Lower leg skin (tissue), 3 donors: ENCODE measurements around the gene CNOT1.

Source experiments
- CTCF ChIP-seq, 3 donors: fragments of 450-650 bp; IDR thresholded peaks; one replicate each; pipeline ENCODE4 v1.5.1; 2016; ENCODE audit warnings: antibody characterized with exemption in 3 of 3, mild to moderate bottlenecking in 3 of 3, moderate library complexity in 2 of 3
- POLR2A ChIP-seq, 2 donors: fragments of 450-650 bp; IDR thresholded peaks; one replicate each; pipeline ENCODE4 v1.6.1; 2016 to 2017; ENCODE audit warnings: antibody characterized with exemption in 2 of 2, mild to moderate bottlenecking in 1 of 2, moderate library complexity in 1 of 2

- TF ChIP-seq CTCF (IDR thresholded peaks at IDR 0.05) (no peak), POLR2A (IDR thresholded peaks at IDR 0.05) (no peak)
Observed at GRCh38 chr16:58519707-58520106, 109.9 kb downstream of the CNOT1 start.
